Right lobe of liver (tissue), 6 donors: ENCODE data around the gene ZDHHC13. TPM values are rescaled to one million over a fixed set of nuclear protein-coding genes. Genes with fewer than 3 reads are reported as not detected.

Source experiments
- ATAC-seq, 4 donors: fragments of 200-7000 bp; cut with Tn5 transposase; one replicate each; pipeline ENCODE4 v1.9.1; 2020; ENCODE audit warnings: mild to moderate bottlenecking in 4 of 4, moderate library complexity in 4 of 4
- DNase-seq, 3 donors: peaks; one replicate each; pipeline ENCODE4 v3.0.0-alpha.2; 2020
- H3K27ac ChIP-seq, 3 donors: fragments of 200-600 bp; one replicate each; pipeline ENCODE4 v1.8.0; 2022
- H3K27me3 ChIP-seq, 2 donors: fragments of 200-600 bp; one replicate each; pipeline ENCODE4 v1.8.0; 2022
- H3K36me3 ChIP-seq, 4 donors: fragments of 200-600 bp; sonication (generic) in 1 of 4; one replicate each; pipeline versions ENCODE4 v1.5.1 to v1.8.0; 2017 to 2022; ENCODE audit warnings: control low read depth in 1 of 4
- H3K4me1 ChIP-seq, 4 donors: fragments of 200-600 bp; sonication (generic) in 1 of 4; one replicate each; pipeline versions ENCODE4 v1.5.1 to v1.8.0; 2017 to 2022; ENCODE audit warnings: control low read depth in 1 of 4
- H3K4me3 ChIP-seq, 3 donors: fragments of 200-600 bp; one replicate each; pipeline ENCODE4 v1.8.0; 2022
- H3K9me3 ChIP-seq, 4 donors: fragments of 200-600 bp; sonication (generic) in 1 of 4; one replicate each; pipeline versions ENCODE4 v1.5.1 to v1.8.0; 2017 to 2022; ENCODE audit warnings: control low read depth in 1 of 4
- POLR2A ChIP-seq: fragments of 450-650 bp; IDR thresholded peaks from one replicate; pipeline ENCODE4 v1.6.1; 2017; ENCODE audit warnings: antibody characterized with exemption, mild to moderate bottlenecking
- WGBS: methylation state at CpG from one replicate; pipeline ENCODE4 v1.1.6; 2018; ENCODE audit warnings: low coverage, low lambda C conversion rate; ENCODE audit not compliant: insufficient coverage; ENCODE audit errors: missing lambda C conversion rate; 5-methylcytosine and 5-hydroxymethylcytosine counted together
- intact Hi-C, 2 donors: fragments of 100-400 bp; cut with DNase I; formaldehyde crosslinking; loops; one replicate each; pipeline versions ENCODE4 v1.11.2 to v1.14.1; 2022
- total RNA-seq, 6 experiments: library from RNA; depleted of rRNA in 2 of 6; stranded (reverse); fragments of >200 nt in 2 of 6; fragmentation: NEBNext Ultra II Directional in 3 of 6; extraction: Animal tissue kit (Norgen Biotek cat#: 25700) in 3 of 6; gene quantifications; one replicate each; pipeline versions ENCODE4 v1.1.0 to v1.2.4, GENCODE V29; 2016 to 2023
- TF ChIP-seq, protein P1 (sequence below), 4 donors: fragments of 200-600 bp in 3 of 4; fragments of 450-650 bp in 1 of 4; IDR thresholded peaks; one replicate each; pipeline versions ENCODE4 v1.5.1 to v1.8.0; 2016 to 2022; ENCODE audit warnings: antibody characterized with exemption in 4 of 4, mild to moderate bottlenecking in 2 of 4
- donor health status: DM: no; HTN: yes; CAD: no.
- donor health status: DM: no; HTN: no; CAD: no.
- donor health status: DM: no; HTN: no; CAD: no.
- donor health status: DM: no; HTN: yes; CAD: no.
- donor health status: DM: no; HTN: yes; CAD: no.

ZDHHC13 gene
- total RNA-seq, 6 experiments from 2014 or later: 0.73 to 4.2 (median 2.2) TPM

GRCh38 chr11:19088791-19089190, 28.2 kb upstream of the ZDHHC13 start:
- intact Hi-C loops: no loop called here
- H3K9me3 ChIP-seq: no peaks in the 10 kb centered on the region
- no peaks in the 10 kb centered on the region for H3K36me3 ChIP-seq
- H3K27me3 ChIP-seq: no peaks in the 10 kb centered on the region
- WGBS: 49% methylated on average over 4 of the region's 4 CpGs
- H3K4me3 ChIP-seq: no peak overlapping the region
- ATAC-seq: no peak
- no peaks in the 10 kb centered on the region for H3K4me1 ChIP-seq
- DNase-seq: no peak
- TF ChIP-seq, protein P1, sequence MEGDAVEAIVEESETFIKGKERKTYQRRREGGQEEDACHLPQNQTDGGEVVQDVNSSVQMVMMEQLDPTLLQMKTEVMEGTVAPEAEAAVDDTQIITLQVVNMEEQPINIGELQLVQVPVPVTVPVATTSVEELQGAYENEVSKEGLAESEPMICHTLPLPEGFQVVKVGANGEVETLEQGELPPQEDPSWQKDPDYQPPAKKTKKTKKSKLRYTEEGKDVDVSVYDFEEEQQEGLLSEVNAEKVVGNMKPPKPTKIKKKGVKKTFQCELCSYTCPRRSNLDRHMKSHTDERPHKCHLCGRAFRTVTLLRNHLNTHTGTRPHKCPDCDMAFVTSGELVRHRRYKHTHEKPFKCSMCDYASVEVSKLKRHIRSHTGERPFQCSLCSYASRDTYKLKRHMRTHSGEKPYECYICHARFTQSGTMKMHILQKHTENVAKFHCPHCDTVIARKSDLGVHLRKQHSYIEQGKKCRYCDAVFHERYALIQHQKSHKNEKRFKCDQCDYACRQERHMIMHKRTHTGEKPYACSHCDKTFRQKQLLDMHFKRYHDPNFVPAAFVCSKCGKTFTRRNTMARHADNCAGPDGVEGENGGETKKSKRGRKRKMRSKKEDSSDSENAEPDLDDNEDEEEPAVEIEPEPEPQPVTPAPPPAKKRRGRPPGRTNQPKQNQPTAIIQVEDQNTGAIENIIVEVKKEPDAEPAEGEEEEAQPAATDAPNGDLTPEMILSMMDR (IDR thresholded peaks at IDR 0.05): no peak
- no peak for TF ChIP-seq POLR2A
- no peak overlapping the region for H3K27ac ChIP-seq

GRCh38 chr11:19089421-19089820, 27.5 kb upstream of the ZDHHC13 start:
- TF ChIP-seq, protein P1 (IDR thresholded peaks at IDR 0.05): no peak
- no peak for TF ChIP-seq POLR2A
- Histone ChIP-seq H3K4me3 (no peak overlapping the region), H3K4me1 (no peaks in the 10 kb centered on the region), H3K9me3 (no peaks in the 10 kb centered on the region), H3K27ac (no peak overlapping the region), H3K27me3 (no peaks in the 10 kb centered on the region), H3K36me3 (no peaks in the 10 kb centered on the region)
- intact Hi-C loops: no loop called here
- WGBS: 61% methylated on average over 3 of the region's 5 CpGs
- ATAC-seq (no peak), DNase-seq (no peak)

GRCh38 chr11:19091366-19091765, 25.6 kb upstream of the ZDHHC13 start:
- ATAC-seq (no peak), DNase-seq (no peak)
- H3K27me3 ChIP-seq: no peaks in the 10 kb centered on the region
- no peaks in the 10 kb centered on the region for H3K4me1 ChIP-seq
- TF ChIP-seq POLR2A: no peak
- TF ChIP-seq, protein P1 (IDR thresholded peaks at IDR 0.05): no peak
- intact Hi-C loops: no loop called here
- H3K27ac ChIP-seq: no peak overlapping the region
- H3K9me3 ChIP-seq: no peaks in the 10 kb centered on the region
- H3K36me3 ChIP-seq: no peaks in the 10 kb centered on the region
- no peak overlapping the region for H3K4me3 ChIP-seq
- WGBS: 77% methylated on average over 1 of the region's 1 CpG

DNA sequence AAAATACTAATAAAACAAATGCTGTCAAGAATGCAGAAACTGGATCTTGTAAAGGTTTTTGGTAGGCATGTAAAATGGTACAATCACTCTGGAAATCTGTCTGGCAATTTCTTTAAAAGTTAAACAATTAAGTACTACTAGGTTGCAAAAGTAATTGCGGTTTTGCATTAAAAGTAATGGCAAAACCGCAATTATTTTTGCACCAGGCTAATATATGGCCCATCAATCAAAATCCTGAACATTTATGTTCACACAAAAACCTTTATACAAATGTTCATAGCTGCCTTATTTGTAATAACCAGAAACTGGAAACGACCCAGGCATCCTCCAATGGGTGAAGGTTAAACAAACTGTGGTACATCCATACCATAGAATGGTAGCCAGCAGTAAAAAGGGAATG, 24.6 kb upstream of the ZDHHC13 start:
- DNase-seq: no peak
- 63% methylated on average over 3 of the region's 3 CpGs for WGBS
- H3K4me1 ChIP-seq: no peaks in the 10 kb centered on the region
- no peak for TF ChIP-seq POLR2A
- TF ChIP-seq, protein P1 (IDR thresholded peaks at IDR 0.05): no peak
- no peak overlapping the region for H3K4me3 ChIP-seq
- H3K27me3 ChIP-seq: no peaks in the 10 kb centered on the region
- no peaks in the 10 kb centered on the region for H3K9me3 ChIP-seq
- no peak overlapping the region for H3K27ac ChIP-seq
- no peak for ATAC-seq
- intact Hi-C loops: no loop called here
- H3K36me3 ChIP-seq: no peaks in the 10 kb centered on the region

DNA sequence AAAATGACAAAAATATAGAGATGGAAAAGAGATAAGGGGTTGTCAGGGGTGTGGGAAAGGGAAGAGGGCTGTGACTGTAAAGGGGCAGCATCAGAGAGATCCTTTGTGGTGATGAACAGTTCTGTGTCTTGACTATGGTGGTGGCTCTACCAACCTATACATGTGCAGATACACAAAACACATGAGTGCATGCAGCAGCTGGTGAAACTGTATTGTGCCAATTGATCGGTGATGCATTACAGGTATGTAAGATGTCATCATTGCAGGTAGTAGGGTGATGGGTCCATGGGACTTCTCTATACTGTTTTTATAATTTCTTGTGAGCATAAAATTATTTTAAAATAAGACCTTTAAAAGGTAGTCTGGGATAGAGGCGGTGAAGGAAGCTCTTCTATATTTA, 24.1 kb upstream of the ZDHHC13 start:
- WGBS: 89% methylated on average over 2 of the region's 2 CpGs
- Histone ChIP-seq H3K9me3 (no peaks in the 10 kb centered on the region), H3K36me3 (no peaks in the 10 kb centered on the region), H3K4me3 (no peak overlapping the region), H3K27ac (no peak overlapping the region), H3K27me3 (no peaks in the 10 kb centered on the region), H3K4me1 (no peaks in the 10 kb centered on the region)
- ATAC-seq (no peak), DNase-seq (no peak)
- TF ChIP-seq, protein P1 (IDR thresholded peaks at IDR 0.05): no peak
- TF ChIP-seq POLR2A: no peak
- intact Hi-C loops: no loop called here
